OCI-LY1 (cell line): ENCODE data around the gene RASSF4.

ENCODE experiments used
- H2AFZ ChIP-seq: fragments of 200-600 bp; sonication (generic), shearing (Covaris generic); 2 replicates; pipeline ENCODE4 v1.6.0; 2014; ENCODE audit warnings: antibody characterized with exemption, mild to moderate bottlenecking, low read length
- H3F3A ChIP-seq: fragments of 200-600 bp; sonication (generic), shearing (Covaris generic); 2 replicates; pipeline ENCODE4 v1.6.0; 2014; ENCODE audit warnings: mild to moderate bottlenecking, antibody characterized with exemption, low read length, moderate library complexity; ENCODE audit not compliant: insufficient read depth
- H3K27ac ChIP-seq: fragments of 200-600 bp; sonication (generic); 2 replicates; pipeline ENCODE4 v1.5.1; 2014; ENCODE audit warnings: low read length, mixed run types, mild to moderate bottlenecking, low read depth; ENCODE audit not compliant: poor library complexity, severe bottlenecking
- H3K27me3 ChIP-seq: fragments of 200-600 bp; sonication (generic); 2 replicates; pipeline ENCODE4 v1.6.0; 2014; ENCODE audit warnings: antibody characterized with exemption, mild to moderate bottlenecking, low read length, moderate library complexity; ENCODE audit not compliant: insufficient read depth
- H3K36me3 ChIP-seq: fragments of 200-600 bp; sonication (generic); 2 replicates; pipeline ENCODE4 v1.6.1; 2014; ENCODE audit warnings: mild to moderate bottlenecking, antibody characterized with exemption, low read length, moderate library complexity, mixed read lengths; ENCODE audit not compliant: insufficient read depth
- H3K4me1 ChIP-seq: fragments of 200-600 bp; sonication (generic); 2 replicates; pipeline ENCODE4 v1.5.1; 2014; ENCODE audit warnings: mild to moderate bottlenecking, low read length, moderate library complexity; ENCODE audit not compliant: insufficient read depth, severe bottlenecking
- H3K4me2 ChIP-seq: fragments of 200-600 bp; sonication (generic), shearing (Covaris generic); 2 replicates; pipeline ENCODE4 v1.6.1; 2014; ENCODE audit warnings: low read length
- H3K4me3 ChIP-seq: fragments of 200-600 bp; sonication (generic); 2 replicates; pipeline ENCODE4 v1.5.1; 2014; ENCODE audit warnings: low read length, low read depth, mild to moderate bottlenecking, mixed read lengths; ENCODE audit not compliant: poor library complexity, severe bottlenecking
- H3K79me2 ChIP-seq: fragments of 200-600 bp; shearing (Covaris generic); 2 replicates; pipeline ENCODE4 v1.6.1; 2016; ENCODE audit warnings: mixed run types, low read length, mixed read lengths; ENCODE audit not compliant: insufficient read depth
- H3K9ac ChIP-seq: fragments of 200-600 bp; sonication (generic), shearing (Covaris generic); 2 replicates; pipeline ENCODE4 v1.6.1; 2014; ENCODE audit warnings: mild to moderate bottlenecking, low read length, mixed read lengths
- H3K9me2 ChIP-seq: fragments of 200-600 bp; sonication (generic), shearing (Covaris generic); 2 replicates; pipeline ENCODE4 v1.6.1; 2014; ENCODE audit warnings: low read depth, mild to moderate bottlenecking, low read length, mixed read lengths
- H3K9me3 ChIP-seq: fragments of 200-600 bp; shearing (Covaris generic); 2 replicates; pipeline ENCODE4 v1.6.1; 2014; ENCODE audit warnings: low read length, mixed read lengths
- H4K20me1 ChIP-seq: fragments of 200-600 bp; sonication (generic), shearing (Covaris generic); 2 replicates; pipeline ENCODE4 v1.6.0; 2016; ENCODE audit warnings: mild to moderate bottlenecking, low read length; ENCODE audit not compliant: insufficient read depth
- EZH2 ChIP-seq: fragments of 200-600 bp; sonication (generic), shearing (Covaris generic); IDR thresholded peaks from 2 replicates; pipeline ENCODE4 v1.8.0; 2017; ENCODE audit warnings: borderline replicate concordance, mixed run types, mild to moderate bottlenecking, antibody characterized with exemption, low read length, moderate library complexity, mixed read lengths
- TF ChIP-seq, protein P1 (sequence below): fragments of 200-600 bp; sonication (generic), shearing (Covaris generic); IDR thresholded peaks from 2 replicates; pipeline ENCODE4 v1.5.1; 2017; ENCODE audit warnings: mild to moderate bottlenecking, antibody characterized with exemption, low read length, moderate library complexity, mixed read lengths

The RASSF4 gene

DNA sequence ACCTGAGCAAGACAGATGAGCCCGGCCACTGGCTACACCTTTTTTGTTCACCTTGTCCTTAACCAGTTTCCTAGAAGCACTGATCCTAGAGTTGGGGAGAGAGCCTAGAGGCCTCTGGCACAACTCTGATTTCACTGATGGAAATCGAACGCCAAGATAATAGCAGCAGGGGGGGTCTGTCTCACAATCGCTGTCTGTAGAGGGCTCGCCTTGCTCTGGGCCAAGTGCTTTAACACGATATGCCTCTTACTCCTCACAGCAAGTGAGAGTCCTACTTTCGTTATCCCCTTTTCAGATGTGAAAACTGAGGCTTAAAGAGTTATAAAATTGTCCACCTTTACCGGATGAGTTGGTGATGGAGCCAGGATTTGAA, 472 bp downstream of the RASSF4 start:
- H3F3A ChIP-seq = no peaks in the 10 kb centered on the region
- TF ChIP-seq EZH2 = no peak
- TF ChIP-seq, protein P1, sequence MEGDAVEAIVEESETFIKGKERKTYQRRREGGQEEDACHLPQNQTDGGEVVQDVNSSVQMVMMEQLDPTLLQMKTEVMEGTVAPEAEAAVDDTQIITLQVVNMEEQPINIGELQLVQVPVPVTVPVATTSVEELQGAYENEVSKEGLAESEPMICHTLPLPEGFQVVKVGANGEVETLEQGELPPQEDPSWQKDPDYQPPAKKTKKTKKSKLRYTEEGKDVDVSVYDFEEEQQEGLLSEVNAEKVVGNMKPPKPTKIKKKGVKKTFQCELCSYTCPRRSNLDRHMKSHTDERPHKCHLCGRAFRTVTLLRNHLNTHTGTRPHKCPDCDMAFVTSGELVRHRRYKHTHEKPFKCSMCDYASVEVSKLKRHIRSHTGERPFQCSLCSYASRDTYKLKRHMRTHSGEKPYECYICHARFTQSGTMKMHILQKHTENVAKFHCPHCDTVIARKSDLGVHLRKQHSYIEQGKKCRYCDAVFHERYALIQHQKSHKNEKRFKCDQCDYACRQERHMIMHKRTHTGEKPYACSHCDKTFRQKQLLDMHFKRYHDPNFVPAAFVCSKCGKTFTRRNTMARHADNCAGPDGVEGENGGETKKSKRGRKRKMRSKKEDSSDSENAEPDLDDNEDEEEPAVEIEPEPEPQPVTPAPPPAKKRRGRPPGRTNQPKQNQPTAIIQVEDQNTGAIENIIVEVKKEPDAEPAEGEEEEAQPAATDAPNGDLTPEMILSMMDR = no peak
- no peaks in the 10 kb centered on the region for H4K20me1 ChIP-seq
- peak overlapping the region; percentile 68 for H3K4me3 ChIP-seq
- H3K4me1 ChIP-seq = peaks cover 13% of the 10 kb centered on the region
- no peaks in the 10 kb centered on the region for H3K9me2 ChIP-seq
- no peak overlapping the region for H2AFZ ChIP-seq
- no peaks in the 10 kb centered on the region for H3K79me2 ChIP-seq
- H3K36me3 ChIP-seq = no peaks in the 10 kb centered on the region; the same call in 1 of the 2 replicates
- no peaks in the 10 kb centered on the region for H3K9me3 ChIP-seq
- no peak overlapping the region for H3K27ac ChIP-seq
- no peak overlapping the region for H3K9ac ChIP-seq
- peak overlapping the region; percentile 64 for H3K4me2 ChIP-seq
- no peaks in the 10 kb centered on the region for H3K27me3 ChIP-seq

DNA sequence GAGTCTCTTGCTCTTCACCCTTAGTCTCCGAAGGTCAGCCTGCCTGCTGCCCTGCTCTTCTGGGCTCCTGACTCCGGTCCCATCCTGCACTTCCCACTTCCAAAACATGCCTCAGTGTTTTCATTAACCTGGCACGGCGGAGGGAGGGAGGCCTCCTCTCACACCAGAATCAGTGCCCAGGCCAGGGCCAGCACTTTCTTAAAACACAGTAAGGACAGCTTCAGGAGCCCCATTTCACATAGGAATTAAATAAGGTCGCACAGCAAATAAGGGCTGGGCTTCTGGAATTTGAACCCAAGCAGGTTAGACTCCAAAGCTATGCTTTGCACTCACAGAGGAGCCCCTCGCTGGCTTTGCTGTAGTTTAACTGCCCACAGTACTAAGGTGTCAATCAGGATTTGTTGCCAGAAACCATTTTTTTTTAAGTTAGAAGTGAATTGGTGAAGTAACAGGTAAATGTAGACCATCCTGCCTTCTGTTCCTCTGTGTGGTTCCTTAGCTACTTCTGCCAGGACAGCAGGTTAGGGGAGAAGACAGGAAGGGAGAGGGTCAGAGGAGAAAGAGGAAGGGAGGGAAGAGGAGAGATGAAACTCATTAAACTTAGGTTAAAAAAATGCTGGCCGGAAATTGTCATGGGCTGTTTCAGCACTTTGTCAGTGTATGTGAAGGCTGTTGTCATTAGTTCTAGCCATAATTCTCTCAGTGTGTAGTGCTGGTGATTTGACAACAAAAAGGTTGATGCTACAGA, 1.1 kb downstream of the RASSF4 start:
- peaks cover 13% of the 10 kb centered on the region for H3K4me1 ChIP-seq
- H3K27ac ChIP-seq = no peak overlapping the region
- no peaks in the 10 kb centered on the region for H4K20me1 ChIP-seq
- H3K36me3 ChIP-seq = no peaks in the 10 kb centered on the region; the same call in 1 of the 2 replicates
- H3K4me2 ChIP-seq = no peak overlapping the region
- H3F3A ChIP-seq = no peaks in the 10 kb centered on the region
- H3K79me2 ChIP-seq = no peaks in the 10 kb centered on the region
- no peak overlapping the region for H2AFZ ChIP-seq
- H3K4me3 ChIP-seq = no peak overlapping the region
- no peaks in the 10 kb centered on the region for H3K27me3 ChIP-seq
- H3K9me2 ChIP-seq = no peaks in the 10 kb centered on the region
- no peaks in the 10 kb centered on the region for H3K9me3 ChIP-seq
- TF ChIP-seq EZH2 = no peak
- TF ChIP-seq, protein P1 = no peak
- no peak overlapping the region for H3K9ac ChIP-seq

DNA sequence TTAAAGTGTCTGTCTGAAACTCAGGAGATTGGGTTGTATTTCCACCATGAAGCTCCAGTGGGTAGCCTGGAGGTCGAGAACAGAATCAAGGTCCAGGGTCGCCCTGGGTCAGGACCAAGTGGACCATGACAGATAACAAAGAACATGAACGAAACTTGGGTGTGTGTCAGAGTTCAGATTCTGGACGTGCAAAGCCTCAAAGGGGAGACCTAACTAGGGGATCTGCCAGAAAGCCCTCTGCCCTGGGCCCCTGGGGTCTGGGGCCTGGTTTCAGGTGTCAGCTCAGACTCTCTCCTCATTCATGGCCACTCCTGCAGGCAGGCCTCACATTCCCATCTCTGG, 1.6 kb downstream of the RASSF4 start:
- H3K4me1 ChIP-seq = peaks cover 16% of the 10 kb centered on the region
- no peaks in the 10 kb centered on the region for H3K9me3 ChIP-seq
- no peak overlapping the region for H3K27ac ChIP-seq
- no peaks in the 10 kb centered on the region for H3K79me2 ChIP-seq
- no peak overlapping the region for H3K4me3 ChIP-seq
- H3K27me3 ChIP-seq = no peaks in the 10 kb centered on the region
- no peaks in the 10 kb centered on the region for H3K9me2 ChIP-seq
- TF ChIP-seq, protein P1 = no peak
- TF ChIP-seq EZH2 = no peak
- H3F3A ChIP-seq = no peaks in the 10 kb centered on the region
- no peaks in the 10 kb centered on the region for H4K20me1 ChIP-seq
- no peak overlapping the region for H3K4me2 ChIP-seq
- no peak overlapping the region for H2AFZ ChIP-seq
- no peaks in the 10 kb centered on the region; the same call in 1 of the 2 replicates for H3K36me3 ChIP-seq
- H3K9ac ChIP-seq = no peak overlapping the region
